Astrocyte of the cerebellum (primary cell): Measurements from ENCODE around the gene PPARA.

ENCODE experiments used
- DNase-seq: peaks from one replicate; pipeline ENCODE4 v3.0.0-alpha.2; 2011; ENCODE audit warnings: low read depth
- H3K4me3 ChIP-seq: 2 replicates; pipeline ENCODE4 v1.5.1; 2011; ENCODE audit warnings: mild to moderate bottlenecking, low read depth, low read length, moderate library complexity
- in situ Hi-C: cut with HindIII; loops from 2 replicates; pipeline ENCODE4 v1.10.0; 2017; ENCODE audit warnings: low sequenced_read_pairs
- TF ChIP-seq, protein P1 (sequence below): IDR thresholded peaks from 2 replicates; pipeline ENCODE4 v1.5.1; 2012; ENCODE audit warnings: low read length, low read depth, moderate library complexity, mild to moderate bottlenecking; ENCODE audit errors: missing control alignments

The PPARA gene

DNA sequence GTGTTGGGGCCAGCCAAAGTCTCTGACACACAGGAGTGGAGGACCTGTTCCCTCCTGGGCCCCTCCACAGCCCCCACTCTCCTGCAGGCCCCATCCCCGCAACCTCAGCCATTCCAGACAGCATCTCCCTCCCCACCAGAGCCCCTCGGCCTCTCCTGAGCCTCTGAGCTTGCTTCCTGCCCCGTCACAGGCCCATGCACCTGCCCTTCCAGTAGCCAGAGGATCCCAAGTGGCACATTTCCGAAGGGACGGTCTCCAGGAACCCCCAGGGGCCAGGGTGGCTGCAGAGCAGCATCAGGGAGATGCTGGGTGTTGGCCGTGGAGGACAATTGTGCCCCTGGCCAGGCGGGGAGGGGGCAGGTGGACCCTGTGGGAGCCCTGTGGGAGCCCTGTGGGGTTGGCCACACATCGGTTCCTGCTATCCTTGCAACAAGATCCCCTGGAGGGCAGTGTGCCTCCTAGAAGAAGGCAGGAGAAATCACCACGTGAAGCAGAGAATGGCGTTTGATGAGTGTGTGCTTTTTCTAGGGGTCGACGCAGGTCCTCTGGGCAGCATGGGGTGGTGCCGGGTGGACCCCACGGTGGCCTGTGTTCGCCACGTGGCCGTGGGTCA is 45.3 kb upstream of the PPARA start:
- H3K4me3 ChIP-seq = no peak overlapping the region
- in situ Hi-C loops = no loop called here
- DNase-seq = no peak
- TF ChIP-seq, protein P1, sequence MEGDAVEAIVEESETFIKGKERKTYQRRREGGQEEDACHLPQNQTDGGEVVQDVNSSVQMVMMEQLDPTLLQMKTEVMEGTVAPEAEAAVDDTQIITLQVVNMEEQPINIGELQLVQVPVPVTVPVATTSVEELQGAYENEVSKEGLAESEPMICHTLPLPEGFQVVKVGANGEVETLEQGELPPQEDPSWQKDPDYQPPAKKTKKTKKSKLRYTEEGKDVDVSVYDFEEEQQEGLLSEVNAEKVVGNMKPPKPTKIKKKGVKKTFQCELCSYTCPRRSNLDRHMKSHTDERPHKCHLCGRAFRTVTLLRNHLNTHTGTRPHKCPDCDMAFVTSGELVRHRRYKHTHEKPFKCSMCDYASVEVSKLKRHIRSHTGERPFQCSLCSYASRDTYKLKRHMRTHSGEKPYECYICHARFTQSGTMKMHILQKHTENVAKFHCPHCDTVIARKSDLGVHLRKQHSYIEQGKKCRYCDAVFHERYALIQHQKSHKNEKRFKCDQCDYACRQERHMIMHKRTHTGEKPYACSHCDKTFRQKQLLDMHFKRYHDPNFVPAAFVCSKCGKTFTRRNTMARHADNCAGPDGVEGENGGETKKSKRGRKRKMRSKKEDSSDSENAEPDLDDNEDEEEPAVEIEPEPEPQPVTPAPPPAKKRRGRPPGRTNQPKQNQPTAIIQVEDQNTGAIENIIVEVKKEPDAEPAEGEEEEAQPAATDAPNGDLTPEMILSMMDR = no peak

DNA sequence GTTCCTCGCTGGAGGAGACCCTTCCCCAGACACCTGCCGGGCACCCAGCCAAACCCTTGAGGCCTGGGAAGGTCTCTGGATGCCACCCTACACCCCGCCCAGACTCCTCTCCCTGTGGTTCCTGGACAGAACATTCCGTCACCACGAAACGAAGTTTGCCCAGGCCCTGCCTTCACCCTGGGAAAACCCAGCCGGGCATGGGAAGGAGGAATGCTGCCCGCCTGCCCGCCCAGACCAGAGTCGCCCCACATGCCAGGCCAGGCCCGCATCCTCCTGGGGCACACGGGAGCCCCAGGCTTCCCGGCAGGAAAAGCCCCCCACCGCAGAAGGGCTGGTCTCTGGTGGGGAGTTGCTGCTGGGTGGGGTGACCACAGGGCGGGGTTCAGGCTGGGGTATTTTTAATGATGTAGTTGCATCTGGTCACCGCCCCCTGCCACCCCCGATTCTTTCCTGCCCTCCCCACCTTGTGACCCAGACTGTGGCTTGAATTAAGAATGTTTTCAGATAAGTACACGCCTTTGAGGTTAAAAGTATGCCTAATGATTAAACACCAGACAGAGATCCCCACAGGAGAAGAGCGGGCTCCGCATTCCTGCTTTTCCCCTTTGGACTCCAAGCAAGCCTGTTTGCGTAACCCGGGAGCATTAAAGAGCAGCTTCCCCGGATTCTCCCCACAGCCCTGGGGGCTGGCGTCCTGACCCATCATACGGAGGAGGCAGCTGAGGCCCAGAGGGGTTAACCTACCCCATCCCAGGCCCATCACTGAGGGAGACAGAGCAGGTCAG is 44.6 kb upstream of the PPARA start:
- in situ Hi-C loops = no loop called here
- TF ChIP-seq, protein P1 = no peak
- H3K4me3 ChIP-seq = no peak overlapping the region
- DNase-seq = peak; percentile 79

DNA sequence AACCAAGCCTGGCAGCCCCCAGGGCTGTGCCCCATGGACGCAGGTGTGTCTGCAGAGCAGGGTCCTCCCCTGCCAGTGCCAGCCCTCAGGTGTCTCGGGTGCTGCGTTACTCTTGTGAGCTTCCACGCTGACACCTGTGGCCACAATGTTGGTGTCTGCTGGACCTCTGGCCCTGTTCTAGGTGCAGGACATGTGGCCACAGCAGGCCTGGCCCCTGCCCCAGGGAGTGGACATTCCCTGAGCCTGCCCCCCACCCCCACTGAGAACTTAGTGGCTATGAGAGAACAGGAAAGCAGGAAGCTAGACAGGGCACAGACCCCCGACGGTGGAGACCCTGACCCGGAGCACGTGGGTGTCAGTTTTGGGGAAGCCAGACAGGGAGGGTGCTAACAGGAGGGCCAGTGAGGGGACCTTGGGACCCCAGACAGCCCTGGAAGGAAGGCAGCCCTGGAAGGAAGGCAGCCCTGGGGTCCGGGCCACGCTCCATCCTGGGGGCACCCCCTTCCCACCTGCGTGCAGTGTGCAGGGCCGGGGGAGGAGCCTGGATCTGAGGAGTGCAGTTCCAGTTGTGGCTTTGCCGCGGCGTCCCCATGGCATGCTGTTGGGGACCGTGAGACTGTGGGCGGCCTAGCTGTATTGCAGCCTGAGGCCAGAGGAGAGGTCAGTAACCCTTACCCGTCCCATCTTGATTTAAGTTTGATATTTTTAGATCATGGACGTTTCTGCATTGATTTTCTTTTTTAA is 43.9 kb upstream of the PPARA start:
- TF ChIP-seq, protein P1 = no peak
- in situ Hi-C loops = no loop called here
- DNase-seq = no peak
- H3K4me3 ChIP-seq = no peak overlapping the region

DNA sequence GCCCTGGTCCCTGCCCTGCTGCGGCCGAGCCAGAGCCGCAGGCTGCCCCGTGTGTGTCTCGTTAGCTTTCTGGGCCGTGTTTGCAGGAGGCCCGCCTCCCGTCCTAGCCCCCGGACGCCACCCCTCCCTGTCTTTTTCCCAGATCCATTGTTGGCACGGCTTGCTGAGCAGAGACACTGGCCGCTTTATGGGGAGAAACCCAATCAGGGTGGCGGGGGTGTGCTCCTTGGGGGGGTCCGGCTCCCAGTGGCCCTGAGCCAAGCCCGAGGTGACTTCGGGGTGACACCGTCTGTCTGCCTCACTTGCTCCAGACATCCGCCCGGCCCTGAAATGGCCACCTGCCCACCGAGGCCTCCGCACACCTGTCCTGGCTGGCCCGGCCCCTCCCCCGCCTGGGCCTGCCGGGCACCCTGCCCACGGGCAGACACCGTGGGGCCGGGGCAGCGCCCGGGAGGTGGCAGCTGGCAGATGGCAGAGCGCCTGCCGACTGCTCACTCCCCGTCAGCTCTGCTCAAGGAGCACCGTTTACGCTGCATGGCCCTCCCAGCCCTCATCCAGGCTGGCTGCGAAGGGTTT is 43.1 kb upstream of the PPARA start:
- DNase-seq = no peak
- in situ Hi-C loops = no loop called here
- TF ChIP-seq, protein P1 = no peak

DNA sequence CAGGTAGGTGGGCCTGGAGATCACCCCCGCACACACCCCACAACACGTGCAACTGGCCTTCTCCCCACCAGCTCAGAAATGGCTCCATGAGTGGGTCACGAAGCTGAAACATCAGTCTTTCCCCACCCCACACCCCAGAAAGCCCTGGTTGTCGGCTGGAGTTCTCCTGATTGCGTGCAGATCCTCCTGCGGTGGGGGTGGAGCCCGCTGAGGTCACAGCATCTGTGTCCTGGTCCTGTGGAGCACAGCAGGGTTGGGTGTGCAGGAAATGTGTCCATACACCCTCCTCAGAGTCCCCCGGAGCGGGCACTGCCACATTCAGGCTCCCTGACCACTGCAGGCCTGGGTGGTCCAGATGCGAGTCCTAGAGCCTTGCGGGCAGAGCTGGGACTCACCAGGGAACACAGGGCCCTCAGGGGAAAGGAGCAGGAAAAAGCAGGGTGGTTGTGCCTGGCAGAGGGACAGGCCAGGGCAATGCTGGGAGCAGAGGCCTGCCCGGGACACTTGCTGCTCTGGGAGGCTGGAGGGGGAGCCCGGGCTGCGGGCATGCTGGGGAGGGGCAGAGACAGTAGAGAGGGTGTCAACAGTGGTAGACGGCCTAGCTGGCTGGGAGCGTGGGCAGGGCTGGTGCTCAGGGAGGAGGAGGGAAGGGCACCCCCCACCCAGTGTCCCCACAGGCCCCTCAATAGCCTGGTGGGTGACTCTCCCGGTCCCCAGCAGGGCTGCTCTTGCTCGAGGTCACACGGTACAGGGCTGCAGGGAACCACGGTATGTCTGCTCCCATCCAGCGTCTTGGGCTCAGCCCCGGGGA is 42.4 kb upstream of the PPARA start:
- TF ChIP-seq, protein P1 = no peak
- no peak for DNase-seq
- no peak overlapping the region for H3K4me3 ChIP-seq
- in situ Hi-C loops = no loop called here

More for the DNA sequence above, 43.1 kb upstream of the PPARA start:
- no peak overlapping the region for H3K4me3 ChIP-seq
